Measurements from ENCODE around the gene OVCA2.
A peak's percentile ranks its signal among the peaks of the same experiment; 100 is the strongest.

OVCA2 gene

DNA sequence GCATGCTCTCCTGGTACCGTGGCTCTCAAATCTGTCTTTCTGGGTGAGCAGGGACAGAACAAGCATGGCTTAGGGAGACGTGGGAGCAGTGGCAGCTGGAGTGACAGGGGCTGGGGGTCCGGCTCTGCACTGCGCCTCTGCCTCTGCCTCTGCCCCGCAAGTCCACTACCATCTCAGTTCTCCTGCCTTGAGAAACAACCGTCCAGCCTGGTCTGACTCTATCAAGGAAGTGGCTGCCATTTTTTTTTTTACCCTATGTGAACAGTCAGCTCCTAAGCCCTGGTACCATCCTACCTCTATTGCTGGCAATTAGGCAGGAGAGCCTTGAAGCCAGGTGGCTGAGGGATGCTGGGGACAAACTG lies 29.2 kb downstream of the OVCA2 start:
- no peaks in the 10 kb centered on the region for H3K4me1 ChIP-seq (ENCODE audit: control insufficient read depth, insufficient read depth, low read length)

GRCh38 chr17:2071455-2072281 lies 29.8 kb downstream of the OVCA2 start:
- Histone ChIP-seq H3K27ac (ENCODE audit: low read depth, low read length) (no peak overlapping the region), H3K4me1 (ENCODE audit: control insufficient read depth, insufficient read depth, low read length) (no peaks in the 10 kb centered on the region), H3K4me3 (ENCODE audit: low read depth, low read length) (no peak overlapping the region), H3K36me3 (ENCODE audit: control insufficient read depth, insufficient read depth, low read length) (peaks cover 12% of the 10 kb centered on the region; the same call in 1 of the 2 replicates), H3K9ac (ENCODE audit: low read depth, low read length) (no peak overlapping the region), H3K9me3 (ENCODE audit: control insufficient read depth, insufficient read depth, low read length) (no peaks in the 10 kb centered on the region), H3K27me3 (ENCODE audit: control insufficient read depth, insufficient read depth, low read length) (no peaks in the 10 kb centered on the region)

More for the DNA sequence above, 29.2 kb downstream of the OVCA2 start:
- Histone ChIP-seq H3K36me3 (ENCODE audit: control insufficient read depth, insufficient read depth, low read length) (peaks cover 17% of the 10 kb centered on the region; the same call in 1 of the 2 replicates), H3K9ac (ENCODE audit: low read depth, low read length) (no peak overlapping the region), H3K4me3 (ENCODE audit: low read depth, low read length) (no peak overlapping the region), H3K9me3 (ENCODE audit: control insufficient read depth, insufficient read depth, low read length) (no peaks in the 10 kb centered on the region), H3K27ac (ENCODE audit: low read depth, low read length) (no peak overlapping the region), H3K27me3 (ENCODE audit: control insufficient read depth, insufficient read depth, low read length) (no peaks in the 10 kb centered on the region)

GRCh38 chr17:2074919-2075318 lies 33.1 kb downstream of the OVCA2 start:
- Histone ChIP-seq H3K4me3 (ENCODE audit: low read depth, low read length) (no peak overlapping the region), H3K27ac (ENCODE audit: low read depth, low read length) (peak overlapping the region; percentile 1), H3K9ac (ENCODE audit: low read depth, low read length) (no peak overlapping the region), H3K36me3 (ENCODE audit: control insufficient read depth, insufficient read depth, low read length) (peaks cover 24% of the 10 kb centered on the region; the same call in 1 of the 2 replicates), H3K9me3 (ENCODE audit: control insufficient read depth, insufficient read depth, low read length) (no peaks in the 10 kb centered on the region), H3K4me1 (ENCODE audit: control insufficient read depth, insufficient read depth, low read length) (no peaks in the 10 kb centered on the region), H3K27me3 (ENCODE audit: control insufficient read depth, insufficient read depth, low read length) (no peaks in the 10 kb centered on the region)

DNA sequence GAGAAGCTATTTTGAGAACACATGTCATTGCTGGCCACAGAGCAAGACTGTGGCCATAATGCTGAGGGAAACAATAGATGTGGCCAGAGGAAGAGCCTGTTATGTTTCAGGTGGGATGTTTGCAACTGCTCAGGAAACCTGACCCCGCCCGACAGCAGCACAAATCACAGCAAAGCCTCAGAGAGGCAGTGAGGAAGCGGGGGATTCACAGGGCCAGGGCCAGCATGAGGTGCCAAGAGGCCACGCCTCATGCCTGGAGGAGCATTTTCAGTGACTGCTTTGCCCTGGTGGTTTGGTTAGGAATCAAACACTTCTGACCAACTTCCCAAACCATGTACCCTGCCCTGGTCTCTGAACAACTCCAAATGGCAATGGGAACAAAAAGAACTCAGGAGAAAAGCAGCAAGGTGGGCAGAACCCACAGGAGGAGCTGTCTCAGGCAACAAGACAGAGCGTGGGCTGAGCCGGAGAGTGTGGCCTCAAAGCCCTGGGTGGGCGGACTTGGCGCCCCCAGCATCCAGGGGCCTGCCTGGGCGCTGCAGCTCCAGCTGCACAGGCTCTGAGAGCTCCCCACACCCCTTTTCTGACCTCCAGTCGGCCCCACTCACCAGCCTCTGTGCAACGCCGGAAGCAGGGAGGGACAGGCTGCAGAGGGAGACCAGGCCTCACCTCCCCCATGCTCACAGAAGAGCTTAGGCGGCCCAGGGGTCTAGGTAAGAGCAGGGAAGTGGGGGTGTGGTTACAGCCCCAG lies 33.7 kb downstream of the OVCA2 start:
- Histone ChIP-seq H3K27ac (ENCODE audit: low read depth, low read length) (no peak overlapping the region), H3K4me3 (ENCODE audit: low read depth, low read length) (no peak overlapping the region), H3K9ac (ENCODE audit: low read depth, low read length) (no peak overlapping the region), H3K9me3 (ENCODE audit: control insufficient read depth, insufficient read depth, low read length) (no peaks in the 10 kb centered on the region), H3K36me3 (ENCODE audit: control insufficient read depth, insufficient read depth, low read length) (peaks cover 24% of the 10 kb centered on the region; the same call in 1 of the 2 replicates), H3K27me3 (ENCODE audit: control insufficient read depth, insufficient read depth, low read length) (no peaks in the 10 kb centered on the region), H3K4me1 (ENCODE audit: control insufficient read depth, insufficient read depth, low read length) (no peaks in the 10 kb centered on the region)

DNA sequence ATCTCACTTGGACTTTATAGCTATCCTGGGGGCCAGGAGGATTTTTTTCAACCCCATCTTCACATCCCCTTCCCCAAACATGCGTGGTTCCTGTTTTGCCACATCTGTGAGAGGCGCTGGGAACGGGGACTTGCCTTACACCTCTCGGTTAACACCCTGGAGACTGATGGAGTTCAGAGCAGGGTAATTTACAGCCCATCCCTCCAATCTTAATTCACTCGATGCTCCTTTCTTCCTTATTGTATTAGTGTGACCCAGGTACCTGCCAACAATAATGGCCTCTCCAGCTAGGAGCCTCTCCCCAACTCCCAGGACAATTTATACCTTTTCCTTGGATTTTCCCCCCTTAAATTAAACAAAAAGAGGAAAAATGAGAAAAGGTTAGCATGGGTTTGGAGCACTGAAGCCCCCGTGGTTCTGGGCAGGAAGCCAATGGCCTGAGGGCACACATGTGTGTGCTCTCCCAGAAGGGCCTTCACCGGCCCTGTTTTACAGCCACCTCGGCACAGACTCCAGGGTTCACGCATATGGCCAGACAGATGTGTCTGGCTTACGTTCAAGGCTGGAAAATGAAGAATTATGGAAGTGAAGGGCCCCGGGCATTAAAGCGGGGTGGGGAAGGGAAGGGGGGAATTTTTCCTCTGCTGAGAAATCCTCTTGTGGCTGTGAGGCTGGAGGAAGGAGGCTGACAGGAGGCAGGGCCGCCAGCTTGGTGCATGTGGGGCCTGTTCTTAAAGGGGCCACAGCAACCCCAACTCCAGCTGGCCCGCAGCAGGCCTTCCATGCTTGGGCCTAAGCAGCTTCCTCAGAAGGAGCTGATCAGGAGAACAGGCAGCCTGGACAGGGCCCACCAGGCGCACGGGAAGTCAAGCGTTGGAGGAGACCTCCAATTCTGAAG lies 34.5 kb downstream of the OVCA2 start:
- Histone ChIP-seq H3K9me3 (ENCODE audit: control insufficient read depth, insufficient read depth, low read length) (no peaks in the 10 kb centered on the region), H3K27me3 (ENCODE audit: control insufficient read depth, insufficient read depth, low read length) (no peaks in the 10 kb centered on the region), H3K4me3 (ENCODE audit: low read depth, low read length) (no peak overlapping the region), H3K4me1 (ENCODE audit: control insufficient read depth, insufficient read depth, low read length) (no peaks in the 10 kb centered on the region), H3K9ac (ENCODE audit: low read depth, low read length) (no peak overlapping the region), H3K27ac (ENCODE audit: low read depth, low read length) (no peak overlapping the region), H3K36me3 (ENCODE audit: control insufficient read depth, insufficient read depth, low read length) (peaks cover 30% of the 10 kb centered on the region)

GRCh38 chr17:2077040-2077439 lies 35.2 kb downstream of the OVCA2 start:
- Histone ChIP-seq H3K36me3 (ENCODE audit: control insufficient read depth, insufficient read depth, low read length) (peaks cover 31% of the 10 kb centered on the region), H3K27me3 (ENCODE audit: control insufficient read depth, insufficient read depth, low read length) (no peaks in the 10 kb centered on the region), H3K4me3 (ENCODE audit: low read depth, low read length) (no peak overlapping the region), H3K27ac (ENCODE audit: low read depth, low read length) (no peak overlapping the region), H3K9ac (ENCODE audit: low read depth, low read length) (no peak overlapping the region), H3K9me3 (ENCODE audit: control insufficient read depth, insufficient read depth, low read length) (no peaks in the 10 kb centered on the region), H3K4me1 (ENCODE audit: control insufficient read depth, insufficient read depth, low read length) (no peaks in the 10 kb centered on the region)

DNA sequence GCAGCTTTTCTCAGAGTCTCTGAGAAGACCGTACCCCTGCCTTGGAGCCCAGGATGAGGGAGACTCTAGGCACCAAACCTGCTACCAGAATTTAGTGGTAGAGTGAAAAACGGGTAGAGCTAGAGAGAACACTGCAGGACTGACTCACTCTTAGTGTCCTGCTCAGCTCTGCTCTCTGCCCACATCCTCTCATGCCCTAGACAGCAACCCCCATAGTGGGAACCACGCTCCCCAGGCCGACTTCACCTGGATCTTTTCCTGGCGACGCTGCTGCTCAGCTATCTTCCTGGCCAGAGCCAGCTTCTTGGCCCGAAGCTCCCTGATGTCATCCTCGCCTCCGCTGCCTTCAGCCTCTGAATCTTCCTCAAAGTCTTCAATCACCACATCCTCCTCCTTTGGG lies 39.7 kb downstream of the OVCA2 start:
- Histone ChIP-seq H3K4me1 (ENCODE audit: control insufficient read depth, insufficient read depth, low read length) (no peaks in the 10 kb centered on the region), H3K9ac (ENCODE audit: low read depth, low read length) (no peak overlapping the region), H3K27ac (ENCODE audit: low read depth, low read length) (no peak overlapping the region), H3K9me3 (ENCODE audit: control insufficient read depth, insufficient read depth, low read length) (no peaks in the 10 kb centered on the region), H3K27me3 (ENCODE audit: control insufficient read depth, insufficient read depth, low read length) (no peaks in the 10 kb centered on the region), H3K36me3 (ENCODE audit: control insufficient read depth, insufficient read depth, low read length) (peaks cover 25% of the 10 kb centered on the region), H3K4me3 (ENCODE audit: low read depth, low read length) (no peak overlapping the region)

GRCh38 chr17:2082003-2082781 lies 40.4 kb downstream of the OVCA2 start:
- no peak overlapping the region for H3K4me3 ChIP-seq (ENCODE audit: low read depth, low read length)
- H3K36me3 ChIP-seq (ENCODE audit: control insufficient read depth, insufficient read depth, low read length): peaks cover 19% of the 10 kb centered on the region
- H3K27ac ChIP-seq (ENCODE audit: low read depth, low read length): no peak overlapping the region
- H3K4me1 ChIP-seq (ENCODE audit: control insufficient read depth, insufficient read depth, low read length): no peaks in the 10 kb centered on the region
- no peaks in the 10 kb centered on the region for H3K9me3 ChIP-seq (ENCODE audit: control insufficient read depth, insufficient read depth, low read length)
- H3K27me3 ChIP-seq (ENCODE audit: control insufficient read depth, insufficient read depth, low read length): no peaks in the 10 kb centered on the region
- no peak overlapping the region for H3K9ac ChIP-seq (ENCODE audit: low read depth, low read length)

DNA sequence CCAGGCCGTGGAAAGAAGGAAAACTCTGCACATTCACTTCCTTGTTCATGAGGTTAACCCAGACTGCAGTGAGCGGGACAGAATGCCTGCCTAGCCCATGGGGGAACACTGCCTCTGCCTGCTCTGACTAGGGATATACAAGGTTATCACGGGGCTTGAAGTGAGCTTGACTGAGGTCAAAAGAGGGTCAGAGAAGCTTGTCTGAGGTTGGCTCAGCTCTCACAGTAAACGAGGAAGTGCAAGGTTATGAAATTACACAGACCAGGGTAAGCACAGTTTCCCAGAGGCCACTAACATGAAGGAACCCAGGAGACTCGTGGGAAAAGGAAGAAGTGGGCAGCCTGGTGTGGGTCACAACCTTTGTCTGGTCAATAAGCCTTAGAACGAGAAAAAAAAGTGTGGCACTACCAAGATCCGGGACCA lies 41.8 kb downstream of the OVCA2 start:
- H3K9me3 ChIP-seq (ENCODE audit: control insufficient read depth, insufficient read depth, low read length): no peaks in the 10 kb centered on the region
- no peak overlapping the region for H3K27ac ChIP-seq (ENCODE audit: low read depth, low read length)
- H3K9ac ChIP-seq (ENCODE audit: low read depth, low read length): no peak overlapping the region
- H3K4me1 ChIP-seq (ENCODE audit: control insufficient read depth, insufficient read depth, low read length): no peaks in the 10 kb centered on the region
- peaks cover 12% of the 10 kb centered on the region for H3K36me3 ChIP-seq (ENCODE audit: control insufficient read depth, insufficient read depth, low read length)
- no peak overlapping the region for H3K4me3 ChIP-seq (ENCODE audit: low read depth, low read length)
- no peaks in the 10 kb centered on the region for H3K27me3 ChIP-seq (ENCODE audit: control insufficient read depth, insufficient read depth, low read length)

Measured in HUES48 (cell line).